NCI-H748 (cell line): ENCODE data around the gene CMPK2.
A peak's percentile ranks its signal among the peaks of the same experiment; 100 is the strongest.
"Not testable (repeated sequence)": the region's sequence is repeated elsewhere in the genome, so short reads cannot be mapped to it uniquely, and the experiment has no call there.

Source experiments
- DNase-seq: peaks from one replicate; lab custom pipeline; 2025; ENCODE audit not compliant: unreplicated experiment; lab: John Stamatoyannopoulos, UW

Gene CMPK2

GRCh38 chr2:6865346-6866274 lies at the start of gene CMPK2:
TSS of gene CMPK2 (minus strand) at chr2:6865907. CDS start at chr2:6865696, 211 bp downstream.
- DNase-seq = peak; percentile 78

GRCh38 chr2:6915399-6915798 lies 49.7 kb upstream of the CMPK2 start:
- no peak for DNase-seq

GRCh38 chr2:6914828-6915227 lies 49.1 kb upstream of the CMPK2 start:
- DNase-seq = no peak

- DNase-seq = no peak
Measured at GRCh38 chr2:6913415-6914157, 47.9 kb upstream of the CMPK2 start.

GRCh38 chr2:6911721-6912120 lies 46.0 kb upstream of the CMPK2 start:
- DNase-seq = no peak

- DNase-seq = no peak
Measured at GRCh38 chr2:6909431-6910385, 44.0 kb upstream of the CMPK2 start.

- DNase-seq = no peak
Measured at GRCh38 chr2:6908291-6908690, 42.6 kb upstream of the CMPK2 start.

GRCh38 chr2:6906165-6906741 lies 40.5 kb upstream of the CMPK2 start:
- peak; percentile 54 for DNase-seq

GRCh38 chr2:6905668-6906067 lies 40.0 kb upstream of the CMPK2 start:
- no peak for DNase-seq

GRCh38 chr2:6902581-6902980 lies 36.9 kb upstream of the CMPK2 start:
- DNase-seq = not testable (repeated sequence)

GRCh38 chr2:6896930-6897759 lies 31.4 kb upstream of the CMPK2 start:
- DNase-seq = peak; percentile 60

GRCh38 chr2:6893876-6894482 lies 28.3 kb upstream of the CMPK2 start:
- DNase-seq = no peak

GRCh38 chr2:6888724-6889123 lies 23.0 kb upstream of the CMPK2 start:
- DNase-seq = no peak

- no peak for DNase-seq
Measured at GRCh38 chr2:6887751-6888192, 22.1 kb upstream of the CMPK2 start.

- no peak for DNase-seq
Measured at GRCh38 chr2:6885968-6886367, 20.3 kb upstream of the CMPK2 start.

- no peak for DNase-seq
Measured at GRCh38 chr2:6885551-6885950, 19.8 kb upstream of the CMPK2 start.

GRCh38 chr2:6883448-6884122 lies 17.9 kb upstream of the CMPK2 start:
- DNase-seq = peak; percentile 22

GRCh38 chr2:6881516-6881915 lies 15.8 kb upstream of the CMPK2 start:
- DNase-seq = no peak

- DNase-seq = peak; percentile 66
Measured at GRCh38 chr2:6881046-6881445, 15.3 kb upstream of the CMPK2 start.
